SK-N-SH treated with all-trans-retinoic acid at 6 μM for 48 hours (cell line): ENCODE data around the gene SLC7A1.

Source experiments
- ATAC-seq: fragments of 200-7000 bp; cut with Tn5 transposase; 3 replicates; pipeline ENCODE4 v1.9.1; 2020; ENCODE audit warnings: mild to moderate bottlenecking, moderate library complexity
- ARNTL ChIP-seq: fragments of 450-650 bp; formaldehyde crosslinking; IDR thresholded peaks from 2 replicates; pipeline ENCODE4 v1.5.0; 2020; ENCODE audit warnings: low read depth, mild to moderate bottlenecking, moderate library complexity, borderline replicate concordance
- BACH2 ChIP-seq: fragments of 250-450 bp; sonication (Bioruptor Pico); IDR thresholded peaks from 2 replicates; pipeline ENCODE4 v1.9.0; 2021; ENCODE audit warnings: mild to moderate bottlenecking, borderline replicate concordance
- CREB5 ChIP-seq: fragments of 250-450 bp; sonication (Bioruptor Pico); IDR thresholded peaks from 2 replicates; pipeline ENCODE4 v1.5.1; 2020; ENCODE audit warnings: low read depth, mild to moderate bottlenecking, moderate library complexity
- CSDC2 ChIP-seq: fragments of 250-450 bp; sonication (Bioruptor Pico); IDR thresholded peaks from 2 replicates; pipeline ENCODE4 v1.5.0; 2020; ENCODE audit warnings: mild to moderate bottlenecking, moderate library complexity
- CSRNP3 ChIP-seq: fragments of 250-450 bp; sonication (Bioruptor Pico); IDR thresholded peaks from 2 replicates; pipeline ENCODE4 v1.5.1; 2021; ENCODE audit warnings: mild to moderate bottlenecking, moderate library complexity
- ESRRG ChIP-seq: fragments of 250-450 bp; sonication (Bioruptor Pico); IDR thresholded peaks from 2 replicates; pipeline ENCODE4 v1.6.1; 2021; ENCODE audit warnings: mild to moderate bottlenecking
- GLIS3 ChIP-seq: fragments of 250-450 bp; sonication (Bioruptor Pico); IDR thresholded peaks from 2 replicates; pipeline ENCODE4 v1.5.0; 2020; ENCODE audit warnings: mild to moderate bottlenecking, moderate library complexity
- ISL1 ChIP-seq: fragments of 250-450 bp; sonication (Bioruptor Pico); IDR thresholded peaks from 2 replicates; pipeline ENCODE4 v2.1.2; 2022; ENCODE audit warnings: mild to moderate bottlenecking, moderate library complexity
- OSR1 ChIP-seq: fragments of 250-450 bp; sonication (Bioruptor Pico); IDR thresholded peaks from 2 replicates; pipeline ENCODE4 v1.8.0; 2022; ENCODE audit warnings: moderate library complexity, mild to moderate bottlenecking, inconsistent platforms
- RARB ChIP-seq: fragments of 250-450 bp; sonication (Bioruptor Pico); IDR thresholded peaks from 2 replicates; pipeline ENCODE4 v1.8.0; 2021; ENCODE audit warnings: mild to moderate bottlenecking, moderate library complexity
- SNAI2 ChIP-seq: fragments of 250-450 bp; sonication (Bioruptor Pico); IDR thresholded peaks from 2 replicates; pipeline ENCODE4 v1.5.0; 2020; ENCODE audit warnings: mild to moderate bottlenecking, moderate library complexity
- TCF4 ChIP-seq: fragments of 250-450 bp; sonication (Bioruptor Pico); IDR thresholded peaks from 2 replicates; pipeline ENCODE4 v1.8.0; 2021; ENCODE audit warnings: mild to moderate bottlenecking, moderate library complexity, borderline replicate concordance
- TOX ChIP-seq: fragments of 250-450 bp; sonication (Bioruptor Pico); IDR thresholded peaks from 2 replicates; pipeline ENCODE4 v1.8.0; 2021; ENCODE audit warnings: mild to moderate bottlenecking, moderate library complexity, borderline replicate concordance
- ZC3H10 ChIP-seq: fragments of 250-450 bp; sonication (Bioruptor Pico); IDR thresholded peaks from 2 replicates; pipeline ENCODE4 v1.5.1; 2021; ENCODE audit warnings: mild to moderate bottlenecking, moderate library complexity
- ZFP3 ChIP-seq: fragments of 250-450 bp; sonication (Bioruptor Pico); IDR thresholded peaks from 2 replicates; pipeline ENCODE4 v1.5.0; 2020; ENCODE audit warnings: mild to moderate bottlenecking, moderate library complexity
- ZFP30 ChIP-seq: fragments of 450-650 bp; formaldehyde crosslinking; IDR thresholded peaks from 2 replicates; pipeline ENCODE4 v1.5.0; 2022; ENCODE audit warnings: mild to moderate bottlenecking, moderate library complexity
- ZNF565 ChIP-seq: fragments of 450-650 bp; formaldehyde crosslinking; conservative IDR thresholded peaks from 2 replicates; pipeline ENCODE4 v1.5.0; 2020; ENCODE audit warnings: low read depth, mild to moderate bottlenecking, moderate library complexity
- ZNF70 ChIP-seq: fragments of 450-650 bp; formaldehyde crosslinking; IDR thresholded peaks from 2 replicates; pipeline ENCODE4 v1.5.0; 2020; ENCODE audit warnings: mild to moderate bottlenecking, moderate library complexity
- TF ChIP-seq, protein P1 (sequence below): fragments of 250-450 bp; sonication (Bioruptor Pico); IDR thresholded peaks from 2 replicates; pipeline ENCODE4 v1.8.0; 2021; ENCODE audit warnings: low read depth, mild to moderate bottlenecking, moderate library complexity, borderline replicate concordance
- TF ChIP-seq, protein P2 (sequence below): fragments of 250-450 bp; sonication (Bioruptor Pico); IDR thresholded peaks from 2 replicates; pipeline ENCODE4 v1.5.0; 2020; ENCODE audit warnings: mild to moderate bottlenecking, moderate library complexity
- TF ChIP-seq, protein P3 (sequence below): fragments of 250-450 bp; sonication (Bioruptor Pico); IDR thresholded peaks from 2 replicates; pipeline ENCODE4 v1.8.0; 2020; ENCODE audit warnings: mild to moderate bottlenecking, moderate library complexity, borderline replicate concordance

Gene SLC7A1

DNA sequence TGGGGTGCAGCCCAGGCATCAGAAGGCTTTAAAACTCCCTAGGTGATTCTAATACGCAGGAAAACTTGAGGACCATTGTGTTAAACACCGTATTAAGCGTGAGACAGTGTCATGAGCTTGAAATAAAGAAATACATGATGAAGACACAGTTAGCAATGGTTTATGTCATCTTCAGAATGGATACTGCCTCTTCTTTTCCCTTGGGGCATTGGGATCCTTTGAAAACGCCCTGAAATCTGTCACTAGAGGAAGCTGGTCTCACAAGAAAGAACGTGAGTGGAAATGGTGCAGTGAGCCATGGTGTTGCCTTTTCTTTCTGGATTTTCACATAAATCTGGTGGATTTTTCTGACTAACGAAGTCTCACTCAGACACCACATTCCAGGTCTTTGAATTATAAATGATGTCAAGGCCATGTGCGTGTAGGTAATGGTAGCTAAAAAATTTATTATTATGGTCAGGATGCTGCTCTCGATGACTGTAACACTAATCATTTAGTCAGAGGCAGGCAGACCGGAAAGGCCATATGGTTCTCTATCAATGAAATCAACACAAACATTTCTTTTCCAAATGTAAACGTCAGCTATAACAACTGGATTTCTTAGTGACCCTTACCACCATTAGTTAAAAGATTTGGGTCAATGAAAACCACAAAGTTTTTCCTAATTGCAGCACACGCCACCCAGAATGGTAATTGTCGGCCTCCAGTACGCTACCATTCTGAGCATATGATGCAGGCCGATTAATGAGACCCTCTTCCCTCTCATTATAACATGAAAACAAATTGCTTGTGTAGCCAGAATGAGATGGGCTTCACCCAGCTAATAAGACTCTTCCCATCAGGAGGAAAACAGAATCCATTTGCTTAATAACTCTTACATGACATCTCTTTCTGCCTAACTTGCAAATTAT lies 105.6 kb downstream of the SLC7A1 start:
- ATAC-seq, result no peak
- TF ChIP-seq BACH2 (CRISPR knock-in tag) (no peak), CREB5 (CRISPR knock-in tag) (no peak), ZNF565 (no peak), SNAI2 (no peak), RARB (CRISPR knock-in tag) (no peak), TCF4 (CRISPR knock-in tag) (no peak), ISL1 (no peak), GLIS3 (no peak), ZC3H10 (CRISPR knock-in tag) (no peak), ARNTL (CRISPR knock-in tag) (no peak), OSR1 (CRISPR knock-in tag) (no peak), CSRNP3 (CRISPR knock-in tag) (no peak), ZFP30 (no peak), TOX (CRISPR knock-in tag) (no peak), ZNF70 (CRISPR knock-in tag) (no peak)
- TF ChIP-seq, protein P1, sequence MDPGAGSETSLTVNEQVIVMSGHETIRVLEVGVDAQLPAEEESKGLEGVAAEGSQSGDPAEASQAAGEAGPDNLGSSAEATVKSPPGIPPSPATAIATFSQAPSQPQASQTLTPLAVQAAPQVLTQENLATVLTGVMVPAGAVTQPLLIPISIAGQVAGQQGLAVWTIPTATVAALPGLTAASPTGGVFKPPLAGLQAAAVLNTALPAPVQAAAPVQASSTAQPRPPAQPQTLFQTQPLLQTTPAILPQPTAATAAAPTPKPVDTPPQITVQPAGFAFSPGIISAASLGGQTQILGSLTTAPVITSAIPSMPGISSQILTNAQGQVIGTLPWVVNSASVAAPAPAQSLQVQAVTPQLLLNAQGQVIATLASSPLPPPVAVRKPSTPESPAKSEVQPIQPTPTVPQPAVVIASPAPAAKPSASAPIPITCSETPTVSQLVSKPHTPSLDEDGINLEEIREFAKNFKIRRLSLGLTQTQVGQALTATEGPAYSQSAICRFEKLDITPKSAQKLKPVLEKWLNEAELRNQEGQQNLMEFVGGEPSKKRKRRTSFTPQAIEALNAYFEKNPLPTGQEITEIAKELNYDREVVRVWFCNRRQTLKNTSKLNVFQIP, result no peak
- TF ChIP-seq, protein P2, sequence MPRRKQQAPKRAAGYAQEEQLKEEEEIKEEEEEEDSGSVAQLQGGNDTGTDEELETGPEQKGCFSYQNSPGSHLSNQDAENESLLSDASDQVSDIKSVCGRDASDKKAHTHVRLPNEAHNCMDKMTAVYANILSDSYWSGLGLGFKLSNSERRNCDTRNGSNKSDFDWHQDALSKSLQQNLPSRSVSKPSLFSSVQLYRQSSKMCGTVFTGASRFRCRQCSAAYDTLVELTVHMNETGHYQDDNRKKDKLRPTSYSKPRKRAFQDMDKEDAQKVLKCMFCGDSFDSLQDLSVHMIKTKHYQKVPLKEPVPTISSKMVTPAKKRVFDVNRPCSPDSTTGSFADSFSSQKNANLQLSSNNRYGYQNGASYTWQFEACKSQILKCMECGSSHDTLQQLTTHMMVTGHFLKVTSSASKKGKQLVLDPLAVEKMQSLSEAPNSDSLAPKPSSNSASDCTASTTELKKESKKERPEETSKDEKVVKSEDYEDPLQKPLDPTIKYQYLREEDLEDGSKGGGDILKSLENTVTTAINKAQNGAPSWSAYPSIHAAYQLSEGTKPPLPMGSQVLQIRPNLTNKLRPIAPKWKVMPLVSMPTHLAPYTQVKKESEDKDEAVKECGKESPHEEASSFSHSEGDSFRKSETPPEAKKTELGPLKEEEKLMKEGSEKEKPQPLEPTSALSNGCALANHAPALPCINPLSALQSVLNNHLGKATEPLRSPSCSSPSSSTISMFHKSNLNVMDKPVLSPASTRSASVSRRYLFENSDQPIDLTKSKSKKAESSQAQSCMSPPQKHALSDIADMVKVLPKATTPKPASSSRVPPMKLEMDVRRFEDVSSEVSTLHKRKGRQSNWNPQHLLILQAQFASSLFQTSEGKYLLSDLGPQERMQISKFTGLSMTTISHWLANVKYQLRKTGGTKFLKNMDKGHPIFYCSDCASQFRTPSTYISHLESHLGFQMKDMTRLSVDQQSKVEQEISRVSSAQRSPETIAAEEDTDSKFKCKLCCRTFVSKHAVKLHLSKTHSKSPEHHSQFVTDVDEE (CRISPR knock-in tag), result no peak
- TF ChIP-seq, protein P3, sequence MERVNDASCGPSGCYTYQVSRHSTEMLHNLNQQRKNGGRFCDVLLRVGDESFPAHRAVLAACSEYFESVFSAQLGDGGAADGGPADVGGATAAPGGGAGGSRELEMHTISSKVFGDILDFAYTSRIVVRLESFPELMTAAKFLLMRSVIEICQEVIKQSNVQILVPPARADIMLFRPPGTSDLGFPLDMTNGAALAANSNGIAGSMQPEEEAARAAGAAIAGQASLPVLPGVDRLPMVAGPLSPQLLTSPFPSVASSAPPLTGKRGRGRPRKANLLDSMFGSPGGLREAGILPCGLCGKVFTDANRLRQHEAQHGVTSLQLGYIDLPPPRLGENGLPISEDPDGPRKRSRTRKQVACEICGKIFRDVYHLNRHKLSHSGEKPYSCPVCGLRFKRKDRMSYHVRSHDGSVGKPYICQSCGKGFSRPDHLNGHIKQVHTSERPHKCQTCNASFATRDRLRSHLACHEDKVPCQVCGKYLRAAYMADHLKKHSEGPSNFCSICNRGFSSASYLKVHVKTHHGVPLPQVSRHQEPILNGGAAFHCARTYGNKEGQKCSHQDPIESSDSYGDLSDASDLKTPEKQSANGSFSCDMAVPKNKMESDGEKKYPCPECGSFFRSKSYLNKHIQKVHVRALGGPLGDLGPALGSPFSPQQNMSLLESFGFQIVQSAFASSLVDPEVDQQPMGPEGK (CRISPR knock-in tag), result no peak
- TF ChIP-seq, all 23 proteins: peak for 0

DNA sequence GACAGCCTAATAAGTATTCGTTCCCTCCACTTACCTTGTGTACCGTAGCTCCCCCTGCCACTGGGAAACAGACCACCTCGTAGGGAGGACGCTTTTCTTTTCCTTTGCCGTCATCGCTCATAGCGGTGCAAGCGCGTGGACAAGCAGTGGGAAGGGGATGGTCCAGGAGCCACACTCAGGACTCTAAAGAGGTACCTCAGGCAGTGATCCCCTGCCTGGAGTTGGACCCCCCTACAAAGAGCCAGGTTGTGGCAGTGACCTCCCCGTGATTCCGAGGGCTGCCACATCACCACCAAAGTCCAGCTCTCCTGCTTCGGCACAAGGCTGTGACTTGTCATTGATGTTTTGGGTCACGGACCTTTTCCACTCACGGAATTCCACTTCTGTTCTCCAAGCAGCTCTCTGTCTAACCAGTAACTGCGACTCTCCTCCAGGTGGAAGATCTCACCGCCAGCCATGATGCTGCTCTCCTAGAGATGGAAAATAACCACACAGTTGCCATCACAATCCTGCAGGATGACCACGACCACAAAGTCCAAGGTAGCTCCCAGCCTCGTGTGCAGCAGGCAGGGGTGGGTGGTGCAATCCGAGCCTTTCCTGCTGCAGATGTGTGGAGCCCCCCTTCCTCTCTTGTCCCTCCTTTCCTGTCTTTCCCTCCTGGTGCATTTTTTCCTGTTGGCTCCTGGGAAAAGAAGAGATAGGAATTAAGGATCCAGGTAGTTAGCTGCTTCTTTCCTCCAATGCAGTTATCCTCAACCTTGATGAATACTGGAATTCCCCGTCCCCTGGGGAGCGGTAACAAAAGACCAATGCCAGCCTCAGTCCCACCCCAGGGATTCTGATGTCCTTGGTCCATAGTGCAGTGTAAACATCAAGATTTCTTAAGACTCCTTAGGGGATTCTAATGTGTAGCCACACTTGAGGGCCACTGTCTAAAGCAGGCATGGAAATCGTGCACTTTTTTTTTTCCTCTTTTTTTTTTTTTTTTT lies 107.7 kb downstream of the SLC7A1 start:
- ATAC-seq, result no peak
- TF ChIP-seq RARB (CRISPR knock-in tag) (no peak), SNAI2 (no peak), OSR1 (CRISPR knock-in tag) (no peak), ZC3H10 (CRISPR knock-in tag) (no peak), ZNF565 (no peak), TOX (CRISPR knock-in tag) (no peak), ZFP3 (CRISPR knock-in tag) (no peak), ESRRG (CRISPR knock-in tag) (no peak), CSDC2 (CRISPR knock-in tag) (no peak), GLIS3 (no peak), ZFP30 (no peak)
- TF ChIP-seq, protein P2 (CRISPR knock-in tag), result no peak
- TF ChIP-seq, protein P1, result no peak
